A673 (cell line): ENCODE measurements around the gene MRPL52. TPM values are rescaled to one million over a fixed set of nuclear protein-coding genes. Genes with fewer than 3 reads are reported as not detected.

Experiments
- BruUV-seq: library from RNA; stranded (reverse); fragments of 400-500 nt; replicated peaks from 2 replicates; lab custom pipeline; 2021; lab: Mats Ljungman, UMichigan
- CTCF ChIA-PET: fragments of 300-600 bp; sonication (Branson Sonifier 250); formaldehyde crosslinking; loops from one replicate; lab custom pipeline; 2022; ENCODE audit warnings: antibody characterized with exemption; lab: Charles Lee
- POLR2A ChIA-PET: fragments of 300-600 bp; sonication (Branson Sonifier 250); formaldehyde crosslinking; loops from one replicate; lab custom pipeline; 2022; ENCODE audit warnings: antibody characterized with exemption; ENCODE audit not compliant: low non-redundant PET; lab: Charles Lee
- DNase-seq: peaks from one replicate; pipeline ENCODE4 v3.0.0-alpha.2; 2015; ENCODE audit warnings: low spot score
- H3K27ac ChIP-seq: fragments of 200-600 bp; sonication (generic); 2 replicates; pipeline ENCODE4 v1.5.1; 2016; ENCODE audit warnings: mixed run types, low read depth, mild to moderate bottlenecking, mixed read lengths, antibody characterized with exemption, low read length; ENCODE audit not compliant: poor library complexity, severe bottlenecking
- H3K27me3 ChIP-seq: fragments of 200-600 bp; sonication (generic); replicated peaks from 2 replicates; pipeline ENCODE4 v1.6.1; 2017; ENCODE audit warnings: mixed run types, low read depth, mild to moderate bottlenecking, mixed read lengths, antibody characterized with exemption, low read length; ENCODE audit not compliant: insufficient read depth, poor library complexity
- H3K36me3 ChIP-seq: fragments of 200-600 bp; sonication (generic); 2 replicates; pipeline ENCODE4 v1.6.1; 2016; ENCODE audit warnings: mixed run types, mild to moderate bottlenecking, mixed read lengths, antibody characterized with exemption, low read length; ENCODE audit not compliant: insufficient read depth, poor library complexity, severe bottlenecking
- H3K4me1 ChIP-seq: fragments of 200-600 bp; sonication (generic); 2 replicates; pipeline ENCODE4 v1.6.1; 2017; ENCODE audit warnings: mixed run types, mild to moderate bottlenecking, mixed read lengths, antibody characterized with exemption, low read length; ENCODE audit not compliant: insufficient read depth, poor library complexity, severe bottlenecking
- H3K4me3 ChIP-seq: fragments of 200-600 bp; sonication (generic); 2 replicates; pipeline ENCODE4 v1.5.1; 2016; ENCODE audit warnings: low read depth, mixed run types, mild to moderate bottlenecking, mixed read lengths, low read length; ENCODE audit not compliant: poor library complexity, severe bottlenecking
- H3K9me3 ChIP-seq: fragments of 200-600 bp; sonication (generic); 2 replicates; pipeline ENCODE4 v1.6.1; 2016; ENCODE audit warnings: mixed run types, low read depth, mild to moderate bottlenecking, mixed read lengths, antibody characterized with exemption, low read length; ENCODE audit not compliant: poor library complexity, severe bottlenecking
- EZH2 ChIP-seq: fragments of 200-600 bp; sonication (generic); IDR thresholded peaks from 2 replicates; pipeline ENCODE4 v1.6.1; 2017; ENCODE audit warnings: borderline replicate concordance, low read depth, mild to moderate bottlenecking, mixed read lengths, antibody characterized with exemption, low read length; ENCODE audit not compliant: poor library complexity, severe bottlenecking
- intact Hi-C: fragments of 100-400 bp; cut with micrococcal nuclease; formaldehyde crosslinking; loops from one replicate; pipeline ENCODE4 v1.10.0; 2022; ENCODE audit not compliant: unreplicated experiment
- total RNA-seq: library from RNA; stranded (reverse); gene quantifications from 2 replicates; pipeline ENCODE4 v1.2.3, GENCODE V29; 2021
- TF ChIP-seq, protein P1 (sequence below): fragments of 300-800, 200-600 bp; sonication (generic); conservative IDR thresholded peaks from 2 replicates; pipeline ENCODE4 v1.5.1; 2017; ENCODE audit warnings: low read depth, mild to moderate bottlenecking, antibody characterized with exemption, low read length, moderate library complexity, mixed read lengths

The MRPL52 gene
- total RNA-seq, 1 experiment from 2014 or later: 187 TPM

DNA sequence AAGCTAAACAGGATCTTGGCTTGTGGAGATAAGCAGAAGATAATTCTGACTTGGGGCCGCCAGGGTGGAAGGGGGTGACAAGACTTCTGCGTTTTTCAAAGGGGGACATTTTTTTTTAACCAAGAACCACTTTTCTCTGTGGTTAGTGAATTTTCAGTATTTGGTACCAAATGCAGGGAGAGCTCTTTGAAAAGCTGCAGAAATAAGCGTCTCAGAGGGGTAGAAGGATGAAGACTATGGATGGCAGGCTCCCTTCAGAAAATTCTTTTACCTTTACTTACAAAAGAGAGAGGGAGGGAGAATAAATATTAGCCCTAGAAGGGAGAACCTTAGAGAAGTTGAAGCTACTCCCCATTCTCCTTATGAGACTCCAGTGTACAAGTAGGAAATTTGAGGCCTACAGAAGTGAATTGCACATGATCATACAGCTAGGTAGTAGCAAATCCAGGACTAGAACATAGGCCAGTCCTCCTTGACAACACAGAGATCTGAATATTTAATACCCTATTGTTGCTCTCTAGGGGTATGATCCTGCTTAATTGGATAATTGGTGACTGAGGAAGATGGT is 840 bp downstream of the MRPL52 start:
- no peak for TF ChIP-seq EZH2
- TF ChIP-seq, protein P1, sequence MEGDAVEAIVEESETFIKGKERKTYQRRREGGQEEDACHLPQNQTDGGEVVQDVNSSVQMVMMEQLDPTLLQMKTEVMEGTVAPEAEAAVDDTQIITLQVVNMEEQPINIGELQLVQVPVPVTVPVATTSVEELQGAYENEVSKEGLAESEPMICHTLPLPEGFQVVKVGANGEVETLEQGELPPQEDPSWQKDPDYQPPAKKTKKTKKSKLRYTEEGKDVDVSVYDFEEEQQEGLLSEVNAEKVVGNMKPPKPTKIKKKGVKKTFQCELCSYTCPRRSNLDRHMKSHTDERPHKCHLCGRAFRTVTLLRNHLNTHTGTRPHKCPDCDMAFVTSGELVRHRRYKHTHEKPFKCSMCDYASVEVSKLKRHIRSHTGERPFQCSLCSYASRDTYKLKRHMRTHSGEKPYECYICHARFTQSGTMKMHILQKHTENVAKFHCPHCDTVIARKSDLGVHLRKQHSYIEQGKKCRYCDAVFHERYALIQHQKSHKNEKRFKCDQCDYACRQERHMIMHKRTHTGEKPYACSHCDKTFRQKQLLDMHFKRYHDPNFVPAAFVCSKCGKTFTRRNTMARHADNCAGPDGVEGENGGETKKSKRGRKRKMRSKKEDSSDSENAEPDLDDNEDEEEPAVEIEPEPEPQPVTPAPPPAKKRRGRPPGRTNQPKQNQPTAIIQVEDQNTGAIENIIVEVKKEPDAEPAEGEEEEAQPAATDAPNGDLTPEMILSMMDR: no peak
- H3K36me3 ChIP-seq: peaks cover 25% of the 10 kb centered on the region
- H3K27me3 ChIP-seq: no peaks in the 10 kb centered on the region
- no peaks in the 10 kb centered on the region for H3K9me3 ChIP-seq
- peak overlapping the region; percentile 91 for H3K4me3 ChIP-seq
- intact Hi-C loops: no loop called here
- DNase-seq: no peak
- POLR2A ChIA-PET: no interaction called here
- H3K4me1 ChIP-seq: peaks cover 11% of the 10 kb centered on the region
- peak overlapping the region; percentile 85 for H3K27ac ChIP-seq
- BruUV-seq: TSS peak; percentile 73
- CTCF ChIA-PET: interaction anchor here (1.9 kb wide), 1 partner anchor 23 kb away, joined by 5 read pairs; no protein-coding TSS in a partner anchor

DNA sequence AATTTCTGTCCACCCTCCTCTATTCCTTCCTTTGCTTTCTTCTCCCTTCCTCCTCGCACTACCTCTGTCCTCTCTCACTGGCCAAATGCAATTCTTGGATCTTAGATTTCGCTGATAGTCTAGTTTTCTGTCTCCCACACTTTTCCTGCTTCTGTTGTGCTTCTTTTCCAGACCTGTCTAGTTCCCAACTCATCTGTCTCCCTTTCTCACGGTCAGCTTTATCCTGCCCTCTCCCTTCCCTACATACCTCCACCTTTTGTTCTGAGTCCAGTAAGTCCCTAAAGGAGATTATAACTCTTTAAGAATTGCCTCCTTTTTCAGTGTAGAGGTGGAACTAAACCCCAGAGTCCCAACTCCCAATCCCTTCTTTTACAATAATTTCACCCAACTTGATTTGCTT is 5.8 kb downstream of the MRPL52 start:
- Histone ChIP-seq H3K4me3 (no peak overlapping the region), H3K36me3 (peaks cover 25% of the 10 kb centered on the region)
- intact Hi-C loops: no loop called here

DNA sequence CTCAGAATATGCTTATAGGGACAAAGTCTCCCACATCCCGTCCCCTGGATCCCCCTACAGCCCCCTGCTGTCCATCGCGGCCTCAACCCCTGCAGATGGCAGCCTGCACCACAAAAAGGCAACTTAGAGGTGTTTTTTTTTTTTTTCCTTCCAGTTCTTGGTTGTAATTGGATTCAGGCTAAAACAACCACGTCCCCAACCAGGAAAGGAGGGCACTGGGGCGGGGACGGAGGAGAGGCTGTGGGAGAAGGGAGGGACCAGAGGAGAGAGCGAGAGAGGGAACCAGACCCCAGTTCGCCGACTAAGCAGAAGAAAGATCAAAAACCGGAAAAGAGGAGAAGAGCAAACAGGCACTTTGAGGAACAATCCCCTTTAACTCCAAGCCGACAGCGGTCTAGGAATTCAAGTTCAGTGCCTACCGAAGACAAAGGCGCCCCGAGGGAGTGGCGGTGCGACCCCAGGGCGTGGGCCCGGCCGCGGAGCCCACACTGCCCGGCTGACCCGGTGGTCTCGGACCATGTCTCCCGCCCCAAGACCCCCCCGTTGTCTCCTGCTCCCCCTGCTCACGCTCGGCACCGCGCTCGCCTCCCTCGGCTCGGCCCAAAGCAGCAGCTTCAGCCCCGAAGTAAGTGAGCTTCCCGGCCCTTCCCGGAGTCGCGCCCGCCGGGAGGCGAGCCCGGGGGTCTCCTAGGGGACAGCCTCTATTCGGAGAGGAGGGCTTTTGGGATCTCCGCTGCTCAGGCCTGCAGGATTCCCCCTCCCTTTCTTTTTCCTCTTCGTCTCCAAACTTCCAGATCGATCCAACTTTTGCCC is 6.8 kb downstream of the MRPL52 start, which contains the start of gene MMP14:
TSS of gene MMP14 (plus strand) at position 285 of the 813 bp plus-strand sequence. CDS start at position 518, 233 bp downstream.
- H3K36me3 ChIP-seq: peaks cover 24% of the 10 kb centered on the region
- DNase-seq: peak; percentile 83
- peak within 1 kb of the TSS; percentile 89 for H3K27ac ChIP-seq
- CTCF ChIA-PET: interaction anchor here (0.6 to 1.9 kb wide), 3 partner anchors 14 to 53 kb away, joined by 3 to 8 read pairs (median 5); no protein-coding TSS in a partner anchor
- H3K9me3 ChIP-seq: no peaks in the 10 kb centered on the region
- TSS peak; percentile 65 for BruUV-seq
- TF ChIP-seq, protein P1: peak; percentile 38
- TF ChIP-seq EZH2: no peak
- POLR2A ChIA-PET: interaction anchor here (0.6 kb wide), 1 partner anchor 70 kb away, joined by 3 read pairs; no protein-coding TSS in a partner anchor
- H3K4me1 ChIP-seq: peaks cover 20% of the 10 kb centered on the region
- no peaks in the 10 kb centered on the region for H3K27me3 ChIP-seq
- intact Hi-C loops: no loop called here
- H3K4me3 ChIP-seq: peak within 1 kb of the TSS; percentile 79

More for the DNA sequence above, 5.8 kb downstream of the MRPL52 start:
- peak overlapping the region; percentile 89 for H3K27ac ChIP-seq
- DNase-seq: no peak
- POLR2A ChIA-PET: interaction anchor here (0.6 kb wide), 1 partner anchor 26 kb away, joined by 3 read pairs; no protein-coding TSS in a partner anchor
- H3K27me3 ChIP-seq: no peaks in the 10 kb centered on the region
- H3K9me3 ChIP-seq: no peaks in the 10 kb centered on the region
- no TSS peak for BruUV-seq
- TF ChIP-seq, protein P1: no peak
- TF ChIP-seq EZH2: no peak
- CTCF ChIA-PET: no interaction called here
- peaks cover 29% of the 10 kb centered on the region for H3K4me1 ChIP-seq
